ENCODE results near the gene STEAP1B.
"Not testable (repeated sequence)": the region's sequence is repeated elsewhere in the genome, so short reads cannot be mapped to it uniquely, and the experiment has no call there.

Gene STEAP1B

DNA sequence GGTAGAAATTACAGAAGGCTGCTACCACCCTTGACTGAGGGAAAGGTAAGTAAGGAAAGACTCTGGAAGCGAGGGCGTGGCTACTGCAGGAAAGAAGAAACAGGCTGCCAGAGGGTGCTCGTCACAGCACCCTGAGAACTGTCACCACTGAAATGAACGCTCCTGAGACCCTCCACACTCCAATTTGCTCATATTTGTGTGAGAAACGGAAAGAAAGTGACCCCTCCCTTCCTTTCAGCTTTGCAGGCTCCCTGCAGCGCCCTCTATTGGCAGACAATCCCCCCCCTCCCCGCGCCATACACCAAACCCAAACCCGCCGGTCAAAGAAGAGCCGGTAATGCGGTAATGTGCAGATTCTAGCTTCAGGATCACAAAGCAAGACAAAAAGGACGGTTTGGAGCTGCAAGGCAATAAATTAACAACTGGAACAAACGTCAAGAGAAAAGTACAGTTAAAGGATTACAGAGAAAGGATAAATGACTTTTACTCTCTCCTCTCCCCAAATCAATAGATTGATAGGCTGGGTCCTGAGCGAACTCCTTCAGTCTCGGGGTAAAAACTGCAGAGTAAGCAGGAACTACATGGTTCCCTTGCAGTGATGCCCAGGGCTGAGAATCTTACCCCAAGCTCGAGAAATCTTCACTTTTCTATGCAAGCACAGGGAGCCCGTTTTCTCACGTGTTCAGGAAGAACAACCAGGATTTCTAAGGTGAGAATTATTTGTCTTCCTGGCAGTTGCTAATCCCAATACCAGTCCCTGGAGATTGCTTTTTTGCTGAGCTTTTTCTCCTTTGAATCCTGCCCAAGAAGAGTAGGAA lies 47.6 kb downstream of the STEAP1B start:
- DNase-seq = no peak

DNA sequence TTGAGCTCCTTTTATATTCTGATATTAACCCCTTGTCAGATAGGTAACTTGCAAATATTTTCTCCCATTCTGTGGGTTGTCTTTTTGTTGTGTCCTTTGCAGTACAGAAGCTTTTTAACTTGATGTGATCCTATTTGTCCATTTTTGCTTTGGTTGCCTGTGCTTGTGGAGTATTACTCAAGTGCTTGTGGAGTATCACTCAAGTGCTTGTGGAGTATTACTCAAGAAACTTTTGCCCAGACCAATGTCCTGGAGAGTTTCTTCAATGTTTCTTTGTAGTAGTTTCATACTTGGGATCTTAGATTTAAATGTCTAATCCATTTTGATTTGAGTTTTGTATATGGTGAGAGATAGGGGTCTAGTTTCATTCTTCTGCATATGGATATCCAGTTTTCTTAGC lies 50.0 kb downstream of the STEAP1B start:
- DNase-seq = not testable (repeated sequence)

GRCh38 chr7:22447762-22448161 lies 52.2 kb downstream of the STEAP1B start:
- DNase-seq = no peak

- no peak for DNase-seq
These were observed 53.0 kb downstream of the STEAP1B start for GRCh38 chr7:22447008-22447407.

DNA sequence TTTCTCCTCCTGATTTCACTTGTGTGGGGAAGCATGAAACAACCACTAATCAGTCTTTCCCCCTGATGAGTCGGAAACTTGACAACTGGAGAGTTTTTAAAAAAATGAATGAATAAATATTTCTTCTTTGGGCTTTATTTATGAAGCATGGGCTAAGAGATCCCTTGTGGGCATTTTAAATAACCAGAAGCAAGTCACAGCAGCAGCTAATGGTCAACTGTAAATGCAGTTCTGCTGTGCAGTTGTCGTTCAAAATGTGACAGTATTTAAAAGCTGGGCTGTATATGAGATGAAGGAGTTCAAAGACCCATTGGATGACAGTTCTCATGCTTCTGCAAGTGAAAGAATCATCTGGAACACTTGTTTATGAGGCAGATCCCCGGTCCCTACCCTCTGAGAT lies 54.1 kb downstream of the STEAP1B start:
- DNase-seq = no peak

DNA sequence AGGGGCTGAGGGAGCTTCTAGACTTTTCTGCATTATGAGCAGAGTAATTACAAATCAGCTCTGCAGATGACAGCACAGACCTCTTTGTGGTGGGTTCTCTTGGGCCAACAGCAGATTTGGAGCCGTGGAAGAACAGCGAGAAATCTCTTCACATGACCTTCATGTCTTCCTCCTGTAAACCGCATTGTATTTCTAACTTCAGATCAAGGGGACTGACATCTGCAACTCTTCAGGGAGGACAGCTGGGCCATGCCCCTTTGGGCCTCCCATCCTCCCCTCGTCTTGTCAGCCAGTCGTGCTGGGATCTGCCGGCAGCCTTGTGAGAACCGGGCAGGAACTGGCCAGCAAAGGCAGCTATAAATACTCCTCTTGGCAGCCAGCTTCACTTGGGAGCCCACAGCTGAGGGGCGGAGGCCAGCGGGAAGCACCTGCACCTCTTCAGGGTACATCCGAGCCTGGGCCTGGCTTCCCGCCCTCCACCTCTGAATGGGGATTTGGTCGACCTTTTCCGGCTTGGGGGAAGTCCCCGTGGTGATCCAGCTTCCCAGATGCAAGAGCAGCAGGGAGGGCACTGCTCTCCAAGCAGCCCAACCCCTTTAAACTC lies 54.7 kb downstream of the STEAP1B start:
- DNase-seq = no peak

DNA sequence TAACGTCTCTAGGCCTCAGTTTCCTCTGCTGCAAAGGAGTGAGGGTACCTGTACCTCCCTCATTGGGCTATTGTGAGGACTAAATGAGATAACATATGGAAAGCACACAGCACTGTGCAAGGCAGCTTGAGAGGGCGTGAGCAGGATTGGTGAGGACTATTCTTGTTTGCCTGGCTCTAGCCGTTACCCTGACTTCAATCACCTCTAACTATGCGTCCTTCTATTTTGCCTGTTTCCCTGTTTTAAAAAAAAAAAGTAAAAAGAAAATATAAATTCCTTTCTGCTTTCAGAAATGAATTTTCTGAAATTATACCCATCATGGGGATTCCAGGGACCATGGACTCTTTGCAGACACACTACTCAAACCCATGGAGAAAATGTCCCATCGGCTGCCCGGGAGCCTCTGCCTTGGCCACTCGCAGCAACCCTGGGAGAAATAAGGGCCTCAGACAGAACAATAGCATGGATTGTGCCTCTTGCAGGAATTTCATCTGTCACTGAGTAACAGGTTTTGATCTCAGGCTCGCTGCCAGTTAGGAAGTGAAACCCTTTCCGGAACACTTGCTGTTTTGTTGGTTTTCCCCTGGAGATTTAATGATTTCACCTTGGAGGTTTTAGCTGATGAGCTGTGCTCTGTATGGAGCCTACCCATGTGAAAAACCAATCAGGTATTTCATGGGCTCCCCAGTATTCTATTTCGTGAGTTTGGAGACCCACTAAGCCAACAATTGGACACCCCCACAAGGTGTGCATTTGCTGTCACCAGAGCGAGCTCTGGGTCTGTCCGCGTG lies 55.6 kb downstream of the STEAP1B start:
- DNase-seq = no peak

DNA sequence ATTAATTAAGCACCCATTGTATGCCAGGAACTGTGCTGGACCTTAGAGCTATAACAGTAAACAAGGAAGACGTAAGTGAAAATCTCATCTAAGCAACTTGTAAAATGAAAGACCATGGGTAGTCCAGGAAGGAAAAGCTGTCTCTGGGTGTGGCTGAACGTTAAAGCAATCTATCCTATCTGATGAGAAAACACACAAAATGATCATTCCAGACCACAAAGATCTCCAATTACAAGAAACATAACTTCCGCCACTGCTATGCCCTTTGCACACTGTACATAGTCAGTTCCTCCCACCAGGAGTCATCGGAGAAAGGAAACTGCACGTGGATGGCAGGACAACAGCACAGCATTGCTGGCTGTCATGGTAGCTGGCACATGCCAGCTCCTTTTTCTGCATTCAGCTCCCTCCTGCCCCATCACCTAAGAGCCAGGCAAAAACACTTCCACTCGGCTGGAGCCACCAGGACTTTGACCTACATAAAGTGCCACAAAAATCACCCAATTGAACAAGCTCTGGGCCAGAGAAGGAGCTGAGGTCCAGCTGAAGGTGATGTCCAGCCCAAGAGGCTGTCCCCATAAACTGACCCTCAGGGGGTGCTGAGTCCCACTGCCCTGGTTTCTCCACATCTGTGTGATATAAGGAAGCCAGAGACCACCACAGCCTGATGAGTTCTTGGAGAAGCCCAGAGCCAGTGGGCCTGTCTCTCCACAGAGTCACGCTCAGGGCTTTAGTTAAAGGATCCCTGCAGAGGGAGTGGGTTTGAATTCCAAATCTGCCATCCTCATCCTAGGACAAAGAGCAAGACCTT lies 56.4 kb downstream of the STEAP1B start:
- DNase-seq = no peak

DNA sequence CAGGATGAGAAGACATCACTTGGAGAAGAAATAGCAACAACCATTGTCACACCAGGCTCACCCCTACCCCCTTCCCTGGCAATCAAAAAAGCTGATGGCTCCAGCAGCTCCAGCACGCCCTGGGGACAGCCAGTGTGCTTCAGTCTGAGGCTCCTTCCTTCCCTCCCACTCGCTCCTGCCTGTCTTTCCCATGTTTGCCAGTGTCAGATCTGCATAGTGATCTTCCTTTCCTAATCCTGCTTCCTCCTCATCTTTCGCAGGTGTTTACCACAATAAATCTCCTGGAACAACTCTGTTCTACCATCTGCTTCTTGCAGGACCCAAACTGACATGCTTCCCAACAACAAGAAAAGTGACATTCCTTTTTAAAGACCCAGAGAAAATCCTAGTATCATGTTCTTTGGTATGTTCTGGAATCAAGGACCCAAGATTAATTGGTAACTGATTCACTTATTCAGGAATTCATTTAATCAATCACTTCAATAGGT lies 57.1 kb downstream of the STEAP1B start:
- no peak for DNase-seq

DNA sequence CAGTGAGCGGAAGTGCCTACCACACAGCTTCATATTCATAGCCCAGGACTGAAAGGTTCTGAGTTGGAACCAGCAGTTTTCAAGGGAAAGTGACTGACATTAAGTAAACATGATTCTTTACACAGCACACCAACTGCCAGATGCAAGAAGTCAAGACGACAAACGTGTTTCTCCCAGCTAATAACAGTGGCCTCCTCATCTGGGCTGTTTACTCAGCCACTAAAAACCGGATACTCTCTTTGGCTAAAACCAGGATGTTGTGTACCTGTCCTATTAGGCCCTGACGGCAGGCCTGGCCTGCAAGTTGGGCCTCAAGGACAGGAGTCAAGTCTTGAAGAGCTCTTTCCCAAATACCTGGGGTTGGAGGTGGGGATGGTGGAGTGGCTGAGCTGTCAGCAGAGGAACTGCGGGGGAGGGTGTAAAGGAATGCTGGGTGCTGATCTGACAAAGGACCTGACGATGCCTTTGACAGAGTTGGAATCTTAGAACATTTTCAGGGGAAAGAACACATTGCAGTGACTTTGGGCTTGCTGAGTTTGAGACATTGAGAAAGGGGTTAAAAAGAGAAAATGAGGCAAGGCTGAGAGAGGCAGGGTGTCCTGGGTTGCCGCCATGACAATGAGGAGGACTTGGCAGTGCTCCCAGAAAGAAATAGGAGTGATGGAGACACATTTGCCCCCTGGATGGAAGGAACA lies 57.7 kb downstream of the STEAP1B start:
- no peak for DNase-seq

DNA sequence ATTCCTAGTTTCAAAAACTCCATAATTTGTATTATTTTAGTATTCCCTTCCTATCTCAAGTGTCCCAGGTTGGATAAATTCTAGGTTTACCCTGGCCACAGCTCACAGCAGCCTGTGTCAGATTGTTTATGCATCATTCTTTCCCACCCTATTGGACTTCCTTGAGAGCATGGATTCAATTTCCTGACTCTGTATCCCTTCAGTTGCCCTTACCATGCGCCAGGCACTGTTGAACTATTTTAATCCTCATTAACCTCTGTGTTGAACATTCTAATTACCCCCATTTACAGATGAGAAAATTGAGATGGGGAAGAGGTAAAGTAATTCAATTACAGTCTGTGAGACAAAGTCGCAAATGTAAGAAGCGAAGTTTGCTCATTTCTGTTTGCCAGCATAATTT lies 58.8 kb downstream of the STEAP1B start:
- DNase-seq = no peak

DNA sequence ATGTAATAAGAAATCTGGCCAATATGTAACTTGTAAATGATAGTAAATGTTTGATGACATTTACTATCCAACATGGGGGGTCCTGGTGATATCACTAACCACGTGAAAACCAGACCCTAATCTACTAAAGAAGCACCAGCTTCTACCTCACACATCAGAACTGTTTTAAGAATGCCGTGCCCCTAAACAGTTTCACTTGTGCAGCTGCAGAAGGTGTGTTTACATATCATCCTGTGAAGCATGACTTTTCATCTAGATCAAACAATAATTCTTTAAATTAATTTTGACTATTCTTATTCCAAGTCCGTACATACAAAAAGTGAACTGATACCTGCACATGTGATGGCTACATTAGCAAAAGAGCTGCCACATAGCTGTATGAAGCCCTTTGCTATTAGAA lies 61.0 kb downstream of the STEAP1B start:
- no peak for DNase-seq

DNA sequence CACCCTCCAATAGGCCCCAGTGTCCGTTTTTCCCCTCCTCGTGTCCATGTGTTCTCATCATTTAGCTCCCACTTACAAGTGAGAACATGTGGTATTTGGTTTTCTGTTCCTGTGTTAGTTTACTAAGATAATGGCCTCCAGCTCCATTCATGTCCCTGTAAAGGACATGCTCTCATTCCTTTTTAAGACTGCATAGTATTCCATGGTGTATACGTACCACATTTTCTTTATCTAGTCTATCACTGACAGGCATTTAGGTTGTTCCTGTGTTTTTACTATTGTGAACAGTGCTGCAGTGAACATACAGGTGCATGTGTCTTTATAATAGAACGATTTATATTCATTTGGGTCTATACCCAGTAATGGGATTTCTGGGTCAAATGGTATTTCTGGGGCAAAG lies 63.4 kb downstream of the STEAP1B start:
- DNase-seq = not testable (repeated sequence)

DNA sequence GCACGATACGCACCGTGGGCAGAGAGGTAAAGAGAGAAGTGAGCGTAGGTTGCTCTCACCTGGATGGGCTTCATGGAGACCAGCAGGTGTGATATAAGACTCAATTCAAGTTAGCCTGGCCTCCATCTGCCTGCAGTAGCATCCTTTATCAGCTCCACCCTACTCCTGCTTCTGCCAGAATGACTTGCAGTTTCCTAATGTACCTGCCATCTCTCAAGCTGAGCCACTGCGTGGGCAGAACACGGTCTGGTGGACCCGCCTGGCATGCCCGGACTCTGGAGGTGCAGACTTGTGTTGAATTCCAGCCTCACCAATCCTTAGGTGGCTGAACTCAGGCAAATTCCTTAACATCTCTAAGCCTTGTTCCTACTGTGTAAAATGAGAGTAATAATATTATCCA lies 64.3 kb downstream of the STEAP1B start:
- no peak for DNase-seq

GRCh38 chr7:22435105-22435504 lies 64.9 kb downstream of the STEAP1B start:
- no peak for DNase-seq

DNA sequence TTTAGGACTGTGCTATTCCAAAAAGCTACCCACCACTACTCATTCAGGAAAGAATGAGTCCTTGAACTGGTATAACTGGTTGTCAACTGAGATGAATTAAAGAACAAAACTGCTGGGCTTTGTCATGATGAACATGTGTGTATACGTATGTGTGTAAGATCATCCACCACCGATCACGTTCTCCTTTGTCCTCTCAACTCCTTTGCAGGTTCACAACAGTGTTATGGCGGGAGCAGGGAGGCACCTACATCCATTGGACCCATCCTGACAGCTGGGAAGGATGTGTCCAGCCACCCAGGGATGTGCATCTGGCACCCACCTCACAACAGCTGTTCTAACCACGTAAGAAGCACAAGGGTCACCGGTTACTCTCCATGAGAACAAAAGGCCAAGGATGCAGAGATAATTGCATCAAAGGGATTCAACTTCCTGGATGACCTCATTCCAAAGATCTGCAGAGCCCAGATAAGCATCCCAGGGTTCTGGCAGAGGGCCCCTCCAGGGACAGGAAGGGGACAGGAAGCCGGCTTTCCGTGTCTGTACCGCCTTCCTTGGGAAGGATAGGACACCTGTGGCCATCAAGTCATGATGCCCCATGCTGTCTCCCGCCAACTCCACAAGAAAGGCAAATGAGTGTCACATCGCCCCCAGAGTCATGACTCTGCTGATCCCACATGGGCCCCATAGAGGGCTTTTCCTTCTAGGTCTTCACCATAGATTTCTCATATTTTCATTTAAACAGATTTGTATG lies 66.1 kb downstream of the STEAP1B start:
- no peak for DNase-seq

DNA sequence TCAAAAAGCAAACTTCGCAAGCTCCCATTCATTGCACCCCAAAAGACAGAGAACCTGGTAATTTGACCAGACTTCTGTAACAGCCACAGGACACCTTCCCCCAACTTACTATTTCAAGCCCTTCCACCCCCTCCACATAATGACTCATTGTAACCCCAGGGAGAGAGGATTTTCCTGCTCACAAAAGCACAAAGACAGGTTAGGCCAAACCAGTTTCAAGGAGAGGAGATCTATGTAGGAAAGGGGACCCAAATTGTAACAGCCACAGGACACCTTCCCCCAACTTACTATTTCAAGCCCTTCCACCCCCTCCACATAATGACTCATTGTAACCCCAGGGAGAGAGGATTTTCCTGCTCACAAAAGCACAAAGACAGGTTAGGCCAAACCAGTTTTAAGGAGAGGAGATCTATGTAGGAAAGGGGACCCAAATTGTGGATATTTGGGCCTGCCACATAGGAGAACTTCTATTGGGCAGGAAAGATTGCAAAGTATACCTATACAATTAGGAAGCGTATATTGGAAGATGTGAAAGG lies 66.8 kb downstream of the STEAP1B start:
- DNase-seq = not testable (repeated sequence)

GRCh38 chr7:22432203-22432718 lies 67.7 kb downstream of the STEAP1B start:
- no peak for DNase-seq

- DNase-seq = no peak
These were observed 69.5 kb downstream of the STEAP1B start for GRCh38 chr7:22430457-22430856.

- no peak for DNase-seq
These were observed 70.6 kb downstream of the STEAP1B start for GRCh38 chr7:22429386-22429785.

DNA sequence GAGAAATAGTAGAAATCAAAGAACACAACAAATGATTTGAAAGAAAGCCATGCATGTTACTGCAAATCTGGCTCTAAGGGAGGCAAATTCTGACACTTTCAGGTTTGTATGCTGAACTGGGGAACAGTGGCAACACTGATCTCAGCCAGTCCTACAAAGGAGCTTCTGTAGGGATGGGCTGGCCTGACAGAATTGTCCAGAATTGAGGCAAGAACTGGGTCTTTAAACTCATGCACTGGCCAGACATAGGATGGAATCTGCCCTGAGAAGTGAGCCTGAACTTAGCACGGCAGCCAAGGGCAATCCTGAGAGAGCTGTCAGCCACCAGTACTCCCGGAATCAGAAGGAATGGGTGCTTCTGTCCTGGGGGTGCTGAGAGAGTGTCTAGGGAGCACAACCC lies 72.1 kb downstream of the STEAP1B start:
- no peak for DNase-seq

Measured in CD4-positive, alpha-beta T cell treated with Interleukin-17A for 1 hour (primary cell).